Fibroblast of mammary gland (primary cell): ENCODE results near the gene GSTM5.
"Not testable (repeated sequence)": the region's sequence is repeated elsewhere in the genome, so short reads cannot be mapped to it uniquely, and the experiment has no call there.

Experiments used
- DNase-seq: peaks from one replicate; pipeline ENCODE4 v3.0.0-alpha.2; 2010; ENCODE audit warnings: low read depth
- H3K4me3 ChIP-seq: 2 replicates; pipeline ENCODE4 v1.5.1; 2011; ENCODE audit warnings: low read depth, mild to moderate bottlenecking, low read length, moderate library complexity; ENCODE audit not compliant: control insufficient read depth
- TF ChIP-seq, protein P1 (sequence below): conservative IDR thresholded peaks from 2 replicates; pipeline ENCODE4 v1.5.1; 2011; ENCODE audit warnings: low read depth, low read length, inconsistent platforms; ENCODE audit not compliant: control insufficient read depth, insufficient read depth

The GSTM5 gene

DNA sequence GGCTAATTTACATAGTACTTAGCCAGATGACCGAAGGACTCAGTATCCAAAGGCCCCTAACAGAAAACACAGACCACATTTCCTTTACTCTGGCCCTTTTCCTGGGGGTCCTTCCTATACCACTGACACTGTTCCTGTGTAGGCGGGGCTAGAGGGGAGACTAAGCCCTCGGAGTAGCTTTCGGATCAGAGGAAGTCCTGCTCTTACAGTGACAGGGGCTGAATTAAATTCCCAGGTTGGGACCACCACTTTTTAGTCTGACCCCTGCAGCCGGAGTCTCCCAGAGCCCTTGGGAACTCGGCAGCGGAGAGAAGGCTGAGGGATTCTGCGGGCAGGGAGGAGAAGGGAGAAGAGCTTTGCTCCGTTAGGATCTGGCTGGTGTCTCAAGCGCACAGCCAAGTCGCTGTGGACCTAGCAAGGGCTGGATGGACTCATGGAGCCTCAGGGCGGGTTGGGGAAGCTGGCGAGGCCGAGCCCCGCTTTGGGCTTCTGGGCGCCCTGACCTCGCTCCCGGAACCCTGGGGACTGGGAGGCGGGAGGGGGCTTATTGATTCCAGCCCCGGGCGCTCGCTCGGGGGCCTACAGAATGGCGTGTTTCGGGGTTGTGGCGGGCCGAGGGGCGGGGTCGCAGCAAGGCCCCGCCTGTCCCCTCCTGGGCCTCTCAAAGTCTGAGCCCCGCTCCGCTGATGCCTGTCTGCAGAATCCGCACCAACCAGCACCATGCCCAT lies at the start of gene GSTM5:
TSS of gene GSTM5 (plus strand) at position 659 of the 728 bp plus-strand sequence. CDS start at position 721, 62 bp downstream.
- not testable (repeated sequence) for DNase-seq
- peak within 1 kb of the TSS; percentile 26 for H3K4me3 ChIP-seq

DNA sequence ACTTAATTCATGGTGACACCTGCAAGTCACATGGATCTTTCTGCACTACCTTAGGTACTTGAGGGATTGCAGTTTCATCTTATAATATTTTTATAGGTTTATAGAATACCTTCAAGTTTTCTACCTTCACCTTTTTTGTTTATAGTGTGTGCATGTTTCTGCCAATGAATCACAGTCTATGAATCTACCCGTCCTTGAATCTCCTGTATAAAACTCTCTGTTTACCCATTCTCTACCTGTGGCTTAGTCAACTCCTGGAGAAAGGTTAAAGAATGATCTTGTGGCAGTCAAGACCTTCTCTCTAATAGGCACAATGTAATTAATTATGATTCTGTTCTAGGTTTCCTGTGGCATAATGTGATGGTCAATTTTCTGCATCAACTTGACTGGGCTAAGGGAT lies 47.4 kb upstream of the GSTM5 start:
- no peak for DNase-seq
- TF ChIP-seq, protein P1, sequence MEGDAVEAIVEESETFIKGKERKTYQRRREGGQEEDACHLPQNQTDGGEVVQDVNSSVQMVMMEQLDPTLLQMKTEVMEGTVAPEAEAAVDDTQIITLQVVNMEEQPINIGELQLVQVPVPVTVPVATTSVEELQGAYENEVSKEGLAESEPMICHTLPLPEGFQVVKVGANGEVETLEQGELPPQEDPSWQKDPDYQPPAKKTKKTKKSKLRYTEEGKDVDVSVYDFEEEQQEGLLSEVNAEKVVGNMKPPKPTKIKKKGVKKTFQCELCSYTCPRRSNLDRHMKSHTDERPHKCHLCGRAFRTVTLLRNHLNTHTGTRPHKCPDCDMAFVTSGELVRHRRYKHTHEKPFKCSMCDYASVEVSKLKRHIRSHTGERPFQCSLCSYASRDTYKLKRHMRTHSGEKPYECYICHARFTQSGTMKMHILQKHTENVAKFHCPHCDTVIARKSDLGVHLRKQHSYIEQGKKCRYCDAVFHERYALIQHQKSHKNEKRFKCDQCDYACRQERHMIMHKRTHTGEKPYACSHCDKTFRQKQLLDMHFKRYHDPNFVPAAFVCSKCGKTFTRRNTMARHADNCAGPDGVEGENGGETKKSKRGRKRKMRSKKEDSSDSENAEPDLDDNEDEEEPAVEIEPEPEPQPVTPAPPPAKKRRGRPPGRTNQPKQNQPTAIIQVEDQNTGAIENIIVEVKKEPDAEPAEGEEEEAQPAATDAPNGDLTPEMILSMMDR, result no peak
- no peak overlapping the region for H3K4me3 ChIP-seq

DNA sequence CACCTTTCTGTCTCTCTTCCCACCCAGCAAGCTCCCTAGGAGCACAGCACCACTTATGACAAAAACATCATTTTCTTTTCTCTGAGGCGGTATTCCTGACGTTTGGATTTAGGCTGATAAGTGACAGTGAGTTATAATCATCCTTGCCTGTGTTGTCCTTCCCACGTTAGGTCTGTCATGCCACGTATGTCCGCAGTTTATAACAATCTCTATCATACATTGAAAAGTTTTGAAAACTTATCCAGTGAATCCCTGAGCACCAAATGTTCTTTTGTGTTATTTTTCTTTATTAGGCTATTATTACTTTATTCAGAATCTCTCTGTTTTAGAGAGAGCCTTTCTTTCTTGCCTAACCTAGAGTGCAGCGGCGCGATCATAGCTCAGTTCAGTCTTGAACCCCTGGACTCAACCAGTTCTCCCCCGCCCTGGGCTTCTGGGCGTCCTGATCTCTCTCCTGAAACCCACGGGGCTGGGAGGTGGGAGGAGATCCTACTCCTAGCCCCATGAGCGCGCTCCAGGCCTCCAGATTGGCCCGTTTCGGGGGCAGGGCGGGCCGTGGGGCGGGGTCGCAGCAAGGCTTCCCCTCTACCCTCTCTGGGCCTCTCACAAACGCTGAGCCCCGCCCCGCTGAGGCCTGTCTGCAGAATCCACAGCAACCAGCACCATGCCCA lies 44.5 kb upstream of the GSTM5 start, which contains the start of gene GSTM2:
TSS of gene GSTM2 (plus strand) at position 606 of the 671 bp plus-strand sequence. CDS start at position 665, 59 bp downstream.
- H3K4me3 ChIP-seq, result peak within 1 kb of the TSS; percentile 48
- TF ChIP-seq, protein P1, result no peak
- peak; percentile 76 for DNase-seq

DNA sequence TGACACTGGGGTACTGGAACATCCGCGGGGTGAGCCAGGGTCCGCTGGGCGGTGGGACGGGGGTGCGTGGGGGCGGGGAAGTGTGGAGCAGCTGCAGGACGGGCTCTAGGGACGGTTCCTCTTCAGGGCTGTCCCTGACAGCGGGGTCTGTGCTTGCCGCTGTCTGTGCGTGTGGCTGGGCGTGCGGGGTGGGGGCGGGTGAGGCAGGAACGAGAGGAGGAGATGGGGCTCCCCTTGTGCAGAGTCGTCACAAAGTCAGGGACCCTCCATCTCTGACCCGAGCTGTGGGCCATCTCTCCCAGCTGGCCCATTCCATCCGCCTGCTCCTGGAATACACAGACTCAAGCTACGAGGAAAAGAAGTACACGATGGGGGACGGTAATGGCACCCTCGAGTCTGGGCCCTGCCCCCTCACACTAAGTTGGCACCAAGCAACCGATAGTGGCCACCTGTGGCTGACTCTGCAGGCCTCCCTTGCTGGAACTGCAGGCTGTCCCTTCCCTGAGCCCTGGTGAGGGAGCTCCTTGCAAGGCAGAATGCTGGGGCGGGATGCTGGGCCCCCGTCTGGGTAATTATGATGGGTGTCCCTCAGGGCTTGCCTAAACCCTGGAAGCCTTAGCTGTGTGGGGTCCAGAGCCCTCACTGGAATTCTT lies 43.8 kb upstream of the GSTM5 start:
- H3K4me3 ChIP-seq, result peak overlapping the region; percentile 48
- TF ChIP-seq, protein P1, result no peak
- no peak for DNase-seq

DNA sequence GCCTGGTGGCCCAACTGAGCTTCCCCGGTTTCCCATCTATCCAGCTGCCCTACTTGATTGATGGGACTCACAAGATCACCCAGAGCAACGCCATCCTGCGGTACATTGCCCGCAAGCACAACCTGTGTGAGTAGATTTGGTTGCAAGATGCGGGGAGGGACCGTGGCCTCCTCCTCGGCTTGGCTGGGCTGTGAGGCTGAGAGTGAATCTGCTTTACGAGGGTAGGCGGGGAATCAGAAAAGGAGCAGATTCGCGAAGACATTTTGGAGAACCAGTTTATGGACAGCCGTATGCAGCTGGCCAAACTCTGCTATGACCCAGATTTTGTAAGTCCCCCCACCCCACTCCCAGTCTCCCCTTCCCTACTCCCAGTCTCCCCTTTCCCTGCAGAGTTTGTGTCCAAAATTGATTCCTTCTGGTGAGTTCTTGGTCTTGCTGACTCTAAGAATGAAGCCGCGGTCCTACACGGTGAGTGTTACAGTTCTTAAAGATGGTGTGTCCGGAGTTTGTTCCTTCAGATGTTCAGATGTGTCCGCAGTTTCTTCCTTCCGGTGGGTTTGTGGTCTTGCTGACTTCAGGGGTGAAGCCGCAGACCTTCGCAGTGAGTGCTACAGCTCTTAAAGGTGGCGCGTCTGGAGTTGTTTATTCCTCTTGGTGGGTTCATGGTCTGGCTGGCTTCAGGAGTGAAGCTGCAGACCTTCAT lies 42.7 kb upstream of the GSTM5 start:
- TF ChIP-seq, protein P1, result no peak
- H3K4me3 ChIP-seq, result no peak overlapping the region
- no peak for DNase-seq

DNA sequence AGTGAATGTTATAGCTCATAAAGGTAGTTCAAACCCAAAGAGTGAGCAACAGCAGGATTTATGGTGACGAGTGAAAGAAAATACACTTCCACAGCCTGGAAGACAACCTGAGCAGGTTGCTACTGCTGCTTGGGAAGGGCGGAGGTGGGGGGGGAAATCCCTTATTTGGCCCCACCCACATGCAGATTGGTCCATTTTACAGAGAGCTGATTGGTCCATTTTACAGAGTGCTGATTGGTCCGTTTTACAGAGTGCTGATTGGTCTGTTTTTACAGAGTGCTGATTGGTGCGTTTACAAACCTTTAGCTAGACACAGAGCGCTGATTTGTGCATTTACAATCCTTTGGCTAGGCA lies 42.1 kb upstream of the GSTM5 start:
- not testable (repeated sequence) for DNase-seq, H3K4me3 ChIP-seq

DNA sequence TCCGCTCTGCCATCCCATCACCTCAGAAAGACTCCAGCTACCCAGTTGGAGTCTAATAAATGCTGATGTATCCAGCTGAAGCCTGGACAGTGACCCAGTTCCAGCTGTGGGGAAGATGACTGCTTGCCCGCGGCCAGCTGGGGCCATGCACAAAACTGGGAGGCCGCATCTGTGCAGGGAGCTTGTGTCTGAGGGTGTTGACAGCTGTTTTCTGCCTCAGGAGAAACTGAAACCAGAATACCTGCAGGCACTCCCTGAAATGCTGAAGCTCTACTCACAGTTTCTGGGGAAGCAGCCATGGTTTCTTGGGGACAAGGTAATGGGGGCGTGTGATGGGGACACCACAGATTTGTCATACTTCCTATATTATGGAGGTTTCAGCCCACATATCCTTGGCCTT lies 41.0 kb upstream of the GSTM5 start:
- TF ChIP-seq, protein P1, result no peak
- DNase-seq, result no peak
- no peak overlapping the region for H3K4me3 ChIP-seq

DNA sequence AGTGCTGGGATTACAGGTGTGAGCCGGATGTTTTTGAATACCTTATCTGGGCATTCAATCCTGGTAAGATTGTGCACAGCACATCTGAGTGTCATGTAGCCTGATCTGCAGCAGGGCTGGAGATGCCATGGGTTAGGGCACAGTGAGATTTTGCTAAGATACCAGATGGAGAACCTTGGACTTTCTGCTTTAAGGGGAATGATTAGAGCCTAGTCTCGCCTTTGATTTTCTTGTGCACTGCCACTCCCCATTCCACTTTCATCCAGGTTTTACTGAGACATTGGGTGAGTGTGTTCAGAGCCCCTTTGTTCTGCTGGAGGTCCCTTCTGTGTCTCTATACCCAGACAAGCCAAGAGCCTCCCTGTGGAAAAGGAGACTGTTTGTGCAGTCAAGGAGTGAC lies 38.2 kb upstream of the GSTM5 start:
- H3K4me3 ChIP-seq, DNase-seq: not testable (repeated sequence)

DNA sequence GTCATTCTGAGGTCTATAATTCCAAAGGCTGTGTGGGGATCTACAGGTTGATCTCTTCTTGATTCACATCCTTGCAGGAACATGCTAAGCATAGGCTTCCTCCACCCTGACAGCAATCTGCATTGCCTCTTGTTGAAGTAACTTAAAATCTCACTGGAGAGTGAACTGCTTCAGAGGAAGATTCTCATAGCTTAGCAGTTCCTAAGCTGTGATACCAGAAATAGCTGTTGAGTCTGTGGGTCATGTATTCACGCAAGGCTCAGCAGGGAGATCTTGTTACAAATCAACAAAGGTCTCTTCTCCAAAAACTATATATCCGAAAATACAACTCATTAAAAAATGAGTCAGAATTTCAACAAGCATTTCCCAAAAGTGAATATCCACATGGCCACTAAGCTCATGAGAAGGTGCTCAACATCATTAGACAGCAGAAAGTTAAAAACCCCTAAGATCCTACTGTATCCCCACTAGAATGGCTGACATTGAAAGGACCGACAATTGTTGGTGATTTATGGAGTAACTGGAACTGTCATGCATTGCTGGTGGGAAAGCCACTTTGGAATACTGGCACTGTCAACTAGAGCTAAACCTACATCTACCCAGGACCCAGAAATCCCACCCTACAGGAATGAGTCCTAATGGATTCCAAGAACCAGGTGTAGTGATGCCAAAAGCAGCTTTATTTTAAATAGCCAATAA lies 35.2 kb upstream of the GSTM5 start:
- not testable (repeated sequence) for DNase-seq, H3K4me3 ChIP-seq
